IMR-90 (cell line): ENCODE data around the gene AGXT2. TPM values are rescaled to one million over a fixed set of nuclear protein-coding genes. Genes with fewer than 3 reads are reported as not detected.

Source experiments
- ATAC-seq: fragments of 200-7000 bp; cut with Tn5 transposase; 2 replicates; pipeline ENCODE4 v1.9.1; 2020; ENCODE audit warnings: low read depth, mild to moderate bottlenecking, moderate library complexity
- BruUV-seq: library from RNA; stranded (reverse); fragments of 400-500 nt; replicated peaks from 2 replicates; lab custom pipeline; 2021; lab: Mats Ljungman, UMichigan
- CTCF ChIA-PET: fragments of 300-600 bp; formaldehyde crosslinking; extraction: SDS; loops from one replicate; lab custom pipeline; 2021; ENCODE audit warnings: antibody characterized with exemption; lab: Yijun Ruan, JAX
- POLR2A ChIA-PET: fragments of 300-600 bp; sonication (Branson Sonifier 250); formaldehyde crosslinking; loops from one replicate; lab custom pipeline; 2022; ENCODE audit warnings: antibody characterized with exemption; ENCODE audit not compliant: unreplicated experiment; lab: Charles Lee
- DNase-seq: peaks from one replicate; pipeline ENCODE4 v3.0.0; 2013
- H2AFZ ChIP-seq: replicated peaks from 2 replicates; pipeline ENCODE3; 2013; ENCODE audit warnings: low read length, mild to moderate bottlenecking; ENCODE audit not compliant: poor library complexity
- H2AK5ac ChIP-seq: 2 replicates; pipeline ENCODE4 v1.6.1; 2013; ENCODE audit warnings: low read depth, low read length, inconsistent platforms
- H2AK9ac ChIP-seq: replicated peaks from 2 replicates; pipeline ENCODE3; 2013; ENCODE audit warnings: mild to moderate bottlenecking, low read depth, low read length, moderate library complexity; ENCODE audit not compliant: poor library complexity
- H2BK120ac ChIP-seq: 2 replicates; pipeline ENCODE4 v1.6.1; 2013; ENCODE audit warnings: low read depth, low read length, inconsistent platforms
- H2BK15ac ChIP-seq: 3 replicates; pipeline ENCODE4 v1.6.1; 2013; ENCODE audit warnings: low read depth, low read length, inconsistent platforms
- H2BK20ac ChIP-seq: 2 replicates; pipeline ENCODE4 v1.6.1; 2013; ENCODE audit warnings: low read depth, mild to moderate bottlenecking, inconsistent platforms, low read length, moderate library complexity
- H2BK5ac ChIP-seq: 2 replicates; pipeline ENCODE4 v1.6.1; 2013; ENCODE audit warnings: mild to moderate bottlenecking, low read depth, low read length, inconsistent platforms; ENCODE audit not compliant: poor library complexity, severe bottlenecking
- H3K14ac ChIP-seq: replicated peaks from 2 replicates; pipeline ENCODE4 v1.6.1; 2013; ENCODE audit warnings: low read depth, low read length, inconsistent platforms
- H3K18ac ChIP-seq: 2 replicates; pipeline ENCODE4 v1.6.1; 2013; ENCODE audit warnings: low read depth, low read length, control low read depth
- H3K23ac ChIP-seq: 2 replicates; pipeline ENCODE4 v1.6.1; 2013; ENCODE audit warnings: low read depth, low read length, inconsistent platforms
- H3K27ac ChIP-seq: 2 replicates; pipeline ENCODE4 v1.5.1; 2013; ENCODE audit warnings: mild to moderate bottlenecking, control low read depth, low read length; ENCODE audit not compliant: insufficient read depth
- H3K27me3 ChIP-seq: 2 replicates; pipeline ENCODE4 v1.6.1; 2013; ENCODE audit warnings: low read length; ENCODE audit not compliant: control insufficient read depth, insufficient read depth
- H3K36me3 ChIP-seq: 2 replicates; pipeline ENCODE4 v1.6.1; 2013; ENCODE audit warnings: low read length, mixed read lengths; ENCODE audit not compliant: control insufficient read depth, insufficient read depth
- H3K4ac ChIP-seq: 2 replicates; pipeline ENCODE4 v1.6.1; 2013; ENCODE audit warnings: low read depth, low read length, inconsistent platforms
- H3K4me1 ChIP-seq: 2 replicates; pipeline ENCODE4 v1.6.1; 2013; ENCODE audit warnings: low read length, mixed read lengths; ENCODE audit not compliant: control insufficient read depth, insufficient read depth
- H3K4me2 ChIP-seq: 2 replicates; pipeline ENCODE4 v1.6.1; 2013; ENCODE audit warnings: low read depth, mild to moderate bottlenecking, control low read depth, low read length, moderate library complexity
- H3K4me3 ChIP-seq: 2 replicates; pipeline ENCODE4 v1.5.1; 2013; ENCODE audit warnings: low read depth, mild to moderate bottlenecking, control low read depth, low read length, moderate library complexity; ENCODE audit not compliant: insufficient read depth
- H3K56ac ChIP-seq: 2 replicates; pipeline ENCODE4 v1.6.1; 2013; ENCODE audit warnings: low read length, inconsistent platforms; ENCODE audit not compliant: insufficient read depth; ENCODE audit errors: extremely low read depth
- H3K79me1 ChIP-seq, 2 experiments: 2 replicates each; pipeline ENCODE4 v1.6.1; 2013; ENCODE audit warnings: low read length in 2 of 2, inconsistent platforms in 1 of 2, low read depth in 1 of 2
- H3K9ac ChIP-seq: 2 replicates; pipeline ENCODE4 v1.6.1; 2013; ENCODE audit warnings: low read depth, low read length, control low read depth
- H3K9me1 ChIP-seq: 2 replicates; pipeline ENCODE4 v1.6.1; 2013; ENCODE audit warnings: low read length, inconsistent platforms; ENCODE audit not compliant: insufficient read depth
- H3K9me3 ChIP-seq: 2 replicates; pipeline ENCODE4 v1.6.1; 2013; ENCODE audit warnings: low read length; ENCODE audit not compliant: control insufficient read depth, insufficient read depth
- H4K20me1 ChIP-seq: 2 replicates; pipeline ENCODE4 v1.6.1; 2013; ENCODE audit warnings: low read length, inconsistent platforms; ENCODE audit not compliant: insufficient read depth
- H4K5ac ChIP-seq: 2 replicates; pipeline ENCODE4 v1.6.1; 2013; ENCODE audit warnings: mild to moderate bottlenecking, low read depth, low read length, control low read depth
- H4K8ac ChIP-seq, 2 experiments: 2 replicates each; pipeline ENCODE4 v1.6.1; 2013; ENCODE audit warnings: low read depth in 2 of 2, low read length in 2 of 2, control low read depth in 1 of 2, inconsistent platforms in 1 of 2
- H4K91ac ChIP-seq: 2 replicates; pipeline ENCODE4 v1.6.1; 2013; ENCODE audit warnings: low read depth, low read length, inconsistent platforms; ENCODE audit not compliant: insufficient read depth
- BHLHE40 ChIP-seq: fragments of 150-350 bp; IDR thresholded peaks from 2 replicates; pipeline ENCODE4 v1.6.1; 2016; ENCODE audit warnings: mild to moderate bottlenecking, low read depth, low read length
- CEBPB ChIP-seq: IDR thresholded peaks from 2 replicates; pipeline ENCODE4 v1.6.1; 2012; ENCODE audit warnings: low read depth, low read length, improper control_type of control experiment
- CHD1 ChIP-seq: IDR thresholded peaks from 2 replicates; pipeline ENCODE4 v1.6.1; 2012; ENCODE audit warnings: low read depth, low read length, improper control_type of control experiment
- MAFK ChIP-seq: IDR thresholded peaks from 2 replicates; pipeline ENCODE4 v1.6.1; 2012; ENCODE audit warnings: low read depth, low read length, improper control_type of control experiment
- NFE2L2 ChIP-seq: fragments of 150-350 bp; IDR thresholded peaks from 2 replicates; pipeline ENCODE4 v1.6.1; 2016; ENCODE audit warnings: low read depth, mild to moderate bottlenecking, low read length
- POLR2A ChIP-seq: IDR thresholded peaks from 2 replicates; pipeline ENCODE4 v1.6.1; 2012; ENCODE audit warnings: mild to moderate bottlenecking, low read depth, low read length
- RCOR1 ChIP-seq: IDR thresholded peaks from 2 replicates; pipeline ENCODE4 v1.6.1; 2012; ENCODE audit warnings: mild to moderate bottlenecking, low read length, improper control_type of control experiment; ENCODE audit not compliant: insufficient replicate concordance
- RFX5 ChIP-seq: IDR thresholded peaks from 2 replicates; pipeline ENCODE4 v1.8.0; 2012; ENCODE audit warnings: low read depth, mild to moderate bottlenecking, low read length, moderate library complexity
- WGBS, 2 experiments: methylation state at CpG; one replicate each; pipeline versions ENCODE4 v1.1.5 to v1.1.7; 2013; ENCODE audit warnings: missing lambda C conversion rate in 2 of 2; ENCODE audit not compliant: insufficient read length in 1 of 2; ENCODE audit errors: extremely low coverage in 2 of 2; 5-methylcytosine and 5-hydroxymethylcytosine counted together
- dilution Hi-C: fragments of 300-500 bp; cut with HindIII; formaldehyde crosslinking; loops from one replicate; pipeline ENCODE4 v1.14.3; 2018; ENCODE audit warnings: low sequenced_read_pairs; ENCODE audit not compliant: unreplicated experiment
- in situ Hi-C: fragments of 300-500 bp; cut with MboI; formaldehyde crosslinking; loops from 3 replicates; pipeline ENCODE4 v1.14.3; 2019; ENCODE audit warnings: low sequenced_read_pairs, inconsistent platforms, mixed read lengths
- intact Hi-C: fragments of 100-400 bp; cut with micrococcal nuclease; formaldehyde crosslinking; loops from 2 replicates; pipeline ENCODE4 v1.10.0; 2022
- polyA plus RNA-seq, 3 experiments: library from polyadenylated mRNA; depleted of rRNA; stranded (reverse); fragments of >200 nt; gene quantifications; 2 replicates each; pipeline ENCODE4 v1.2.3, GENCODE V29; 2012; ENCODE audit warnings: low replicate concordance in 1 of 3
- total RNA-seq: library from RNA; depleted of rRNA; stranded (reverse); fragments of >200 nt; gene quantifications from 2 replicates; pipeline ENCODE4 v1.2.3, GENCODE V29; 2012
- TF ChIP-seq, protein P1 (sequence below): fragments of 150-350 bp; IDR thresholded peaks from 2 replicates; pipeline ENCODE4 v1.6.1; 2017; ENCODE audit warnings: mild to moderate bottlenecking, antibody characterized with exemption, low read length, low read depth

AGXT2 gene
- total and polyA plus RNA-seq, 2 of the 4 experiments (the other 2 are of a cell fraction) = not detected

DNA sequence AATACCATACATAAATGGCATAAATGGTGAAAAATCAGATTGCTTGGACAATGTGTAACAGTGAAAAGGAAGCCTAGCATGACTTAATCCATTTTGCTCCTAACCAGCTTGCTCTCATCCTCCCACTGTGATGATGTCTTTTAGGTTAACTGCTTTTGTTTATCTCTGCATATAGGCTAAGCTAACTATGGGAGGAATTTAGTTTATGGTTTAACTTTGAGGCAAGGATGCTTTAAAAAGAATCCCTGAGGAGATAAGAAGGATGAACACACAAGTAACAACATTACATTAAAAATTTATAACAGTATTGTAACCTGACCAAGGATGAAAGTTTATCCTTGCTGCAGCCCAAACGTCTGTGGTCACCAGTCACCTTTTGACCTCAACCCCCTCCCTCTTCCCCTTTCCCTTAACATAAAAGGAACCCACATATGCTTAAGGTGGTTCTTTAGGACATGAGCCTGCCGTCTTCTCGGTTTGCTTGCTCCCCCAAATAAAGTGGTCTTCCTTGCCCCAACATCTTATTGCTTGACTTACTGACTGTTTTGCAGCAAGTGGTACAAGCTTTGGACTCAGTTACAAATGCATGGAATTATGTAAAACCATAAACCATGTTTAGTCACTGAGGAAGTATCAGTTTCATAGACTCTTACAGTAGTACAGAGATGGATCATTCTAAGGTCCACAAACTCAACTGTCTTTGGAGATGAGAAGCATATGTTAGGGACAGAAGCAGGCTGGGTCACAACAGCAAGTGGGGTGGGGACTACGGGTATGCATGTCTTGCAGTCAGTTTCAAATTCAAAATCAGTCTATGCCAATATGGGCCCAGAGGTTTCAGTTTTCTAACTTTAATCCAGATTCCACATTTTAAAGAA is 31.3 kb downstream of the AGXT2 start (continued):
- TF ChIP-seq NFE2L2 = no peak
- TF ChIP-seq POLR2A = no peak

DNA sequence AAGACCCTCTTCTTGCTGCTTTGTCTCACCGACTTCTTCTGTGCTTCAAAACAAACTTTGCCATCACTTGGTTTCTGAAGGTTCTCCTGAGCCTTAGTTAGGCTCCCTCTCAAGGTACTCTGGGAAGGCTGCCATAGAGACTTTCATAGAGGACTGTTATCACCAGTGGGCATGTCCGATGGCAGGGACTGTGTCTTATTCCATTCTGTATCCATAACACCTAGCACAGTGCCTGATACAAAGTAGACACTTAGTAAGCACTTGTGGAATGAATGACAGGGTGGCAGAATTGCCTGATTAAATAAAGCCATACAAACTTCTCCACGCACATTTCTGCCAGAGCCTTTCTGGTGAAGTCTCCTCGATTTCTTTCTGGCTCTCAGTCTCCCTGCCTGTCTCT is 32.7 kb downstream of the AGXT2 start:
- TF ChIP-seq CHD1 = no peak
- TF ChIP-seq MAFK = no peak
- TF ChIP-seq RFX5 = no peak
- TF ChIP-seq, protein P1, sequence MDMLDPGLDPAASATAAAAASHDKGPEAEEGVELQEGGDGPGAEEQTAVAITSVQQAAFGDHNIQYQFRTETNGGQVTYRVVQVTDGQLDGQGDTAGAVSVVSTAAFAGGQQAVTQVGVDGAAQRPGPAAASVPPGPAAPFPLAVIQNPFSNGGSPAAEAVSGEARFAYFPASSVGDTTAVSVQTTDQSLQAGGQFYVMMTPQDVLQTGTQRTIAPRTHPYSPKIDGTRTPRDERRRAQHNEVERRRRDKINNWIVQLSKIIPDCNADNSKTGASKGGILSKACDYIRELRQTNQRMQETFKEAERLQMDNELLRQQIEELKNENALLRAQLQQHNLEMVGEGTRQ = no peak
- TF ChIP-seq CEBPB = no peak
- no peak for TF ChIP-seq BHLHE40
- TF ChIP-seq RCOR1 = no peak
- TF ChIP-seq NFE2L2 = no peak
- H2AFZ ChIP-seq = no peak overlapping the region
- DNase-seq (no peak), ATAC-seq (no peak)
- H3K36me3 ChIP-seq = no peaks in the 10 kb centered on the region
- peaks cover 10% of the 10 kb centered on the region for H3K4me1 ChIP-seq
- ChIA-PET CTCF (interaction anchor here (0.8 kb wide), 1 partner anchor 12 kb away, joined by 3 read pairs; no protein-coding TSS in a partner anchor), POLR2A (no interaction called here)
- H3K23ac ChIP-seq = no peak overlapping the region
- no peak overlapping the region for H3K4me3 ChIP-seq
- dilution Hi-C loops (no loop called here), in situ Hi-C loops (no loop called here), intact Hi-C loops (no loop called here)
- H3K4me2 ChIP-seq = no peak overlapping the region
- no peak overlapping the region for H3K4ac ChIP-seq
- no peaks in the 10 kb centered on the region for H3K79me1 ChIP-seq
- 0 out of 2 replicates have a peak overlapping the region, but pooled peaks have one; percentile 16 for H4K5ac ChIP-seq
- no peak overlapping the region; the same call in 1 of the 2 replicates for H2AK5ac ChIP-seq
- no peaks in the 10 kb centered on the region for H3K9me1 ChIP-seq
- no TSS peak for BruUV-seq
- no CpG with 5 or more reads among the region's 4 CpGs for WGBS, 2 experiments
- H3K27me3 ChIP-seq = no peaks in the 10 kb centered on the region
- H2BK5ac ChIP-seq = no peak overlapping the region
- no peaks in the 10 kb centered on the region for H4K20me1 ChIP-seq
- no peaks in the 10 kb centered on the region for H3K9me3 ChIP-seq
- peak overlapping the region in 1 of 2 experiments; percentile 1; a peak in 1 of 4 replicates for H4K8ac ChIP-seq
- H3K18ac ChIP-seq = peak overlapping the region; percentile 34
- H2BK120ac ChIP-seq = peak overlapping the region; percentile 21; the same call in 1 of the 2 replicates
- H2BK20ac ChIP-seq = peak overlapping the region; percentile 18; the same call in 1 of the 2 replicates
- H3K56ac ChIP-seq = no peak overlapping the region
- H3K27ac ChIP-seq = no peak overlapping the region
- no peak overlapping the region for H2AK9ac ChIP-seq
- H3K14ac ChIP-seq = no peak overlapping the region
- peak overlapping the region; percentile 34; the same call in 1 of the 3 replicates for H2BK15ac ChIP-seq
- H4K91ac ChIP-seq = peak overlapping the region; percentile 34; the same call in 1 of the 2 replicates
- H3K9ac ChIP-seq = no peak overlapping the region
